SW480 (cell line): ENCODE data around the gene IFIT1B.
A peak's percentile ranks its signal among the peaks of the same experiment; 100 is the strongest.

Experiments
- DNase-seq: peaks from one replicate; pipeline ENCODE4 v3.0.0-alpha.2; 2016; ENCODE audit warnings: low spot score

The IFIT1B gene

DNA sequence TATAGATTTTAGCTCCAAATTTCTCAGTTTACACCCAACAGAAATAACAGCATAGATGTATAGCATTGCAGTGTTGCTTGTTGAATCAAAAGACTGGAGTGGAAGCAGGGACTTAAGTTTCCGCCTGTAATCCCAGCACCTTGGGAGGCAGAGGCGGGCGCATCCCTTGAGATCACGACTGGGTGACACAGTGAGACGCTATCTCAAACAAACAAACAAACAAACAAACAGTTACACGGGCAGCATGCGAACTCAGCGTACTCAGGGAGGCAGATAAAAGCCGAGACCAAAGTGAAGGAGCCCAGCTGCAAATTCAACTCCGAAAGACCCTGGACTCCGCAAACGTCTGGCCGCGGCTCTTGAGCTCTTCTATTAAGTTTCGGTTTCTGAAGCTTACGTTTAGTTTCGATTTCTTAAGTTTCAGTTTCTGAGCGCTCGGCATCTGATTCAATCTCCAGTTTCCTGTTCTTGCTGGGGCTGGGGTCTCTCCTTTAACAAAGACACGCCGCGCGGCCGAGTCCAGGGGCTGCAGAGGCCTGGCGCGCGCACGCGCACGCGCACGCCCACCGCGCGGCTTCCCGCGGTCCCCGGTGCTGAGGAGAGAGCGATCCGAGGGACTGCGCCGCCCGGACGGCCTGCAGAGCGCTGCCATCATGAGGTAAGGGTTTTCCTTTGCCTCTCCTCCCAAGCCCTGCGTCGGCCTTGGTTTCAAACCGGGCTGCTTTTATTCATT, 36.5 kb downstream of the IFIT1B start, which contains the start of gene IFIT5:
Gene IFIT5 (plus strand): TSS at position 423 of the 733 bp plus-strand sequence. CDS start 231 bp downstream, at position 654.
- peak; percentile 64 for DNase-seq

DNA sequence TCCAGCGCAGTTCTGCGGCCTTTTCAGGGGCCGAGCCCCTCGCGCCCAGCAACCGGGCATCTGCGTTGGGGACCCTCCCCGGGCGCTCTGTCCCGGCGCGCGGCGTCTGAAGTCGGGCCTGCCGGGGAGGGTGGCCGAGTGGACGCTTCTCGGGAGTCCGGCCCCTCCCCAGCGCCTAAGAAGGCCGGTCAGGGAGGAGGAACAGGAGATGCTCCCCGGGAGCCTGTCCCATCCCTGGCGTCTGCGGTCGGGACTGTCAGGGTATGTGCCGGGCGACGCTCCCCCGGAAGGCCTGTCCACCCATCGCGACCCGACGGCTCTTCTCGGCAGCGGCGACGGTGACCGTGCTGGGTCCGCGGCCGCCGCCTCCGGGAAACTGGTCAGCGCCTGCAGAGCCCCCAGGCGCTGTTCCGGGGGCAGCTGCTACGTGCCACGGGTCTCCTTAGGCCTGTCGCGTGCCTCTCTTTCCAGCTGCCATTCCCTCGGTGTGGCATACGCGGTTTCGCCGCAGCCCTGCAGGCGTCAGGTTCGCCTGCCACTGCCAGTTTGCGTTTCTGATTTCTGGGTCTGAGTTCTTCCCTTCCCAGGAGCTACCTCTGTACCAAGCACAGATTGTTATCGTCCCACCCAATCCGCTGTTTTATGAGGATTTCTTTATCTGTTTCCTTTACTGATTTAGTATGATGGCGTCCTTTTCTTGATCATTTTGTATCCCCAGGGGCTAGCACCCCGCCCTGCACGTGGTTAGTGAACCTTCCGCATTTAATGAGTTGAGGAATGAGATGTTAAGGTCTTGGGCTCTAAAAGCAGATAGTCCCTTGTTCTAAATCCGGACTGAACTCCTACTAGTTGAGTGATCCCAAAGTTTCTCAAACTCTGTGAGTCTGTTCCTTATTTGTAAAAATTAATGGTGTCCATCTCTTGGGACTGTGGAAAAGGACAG, 37.3 kb downstream of the IFIT1B start:
- peak; percentile 42 for DNase-seq

DNA sequence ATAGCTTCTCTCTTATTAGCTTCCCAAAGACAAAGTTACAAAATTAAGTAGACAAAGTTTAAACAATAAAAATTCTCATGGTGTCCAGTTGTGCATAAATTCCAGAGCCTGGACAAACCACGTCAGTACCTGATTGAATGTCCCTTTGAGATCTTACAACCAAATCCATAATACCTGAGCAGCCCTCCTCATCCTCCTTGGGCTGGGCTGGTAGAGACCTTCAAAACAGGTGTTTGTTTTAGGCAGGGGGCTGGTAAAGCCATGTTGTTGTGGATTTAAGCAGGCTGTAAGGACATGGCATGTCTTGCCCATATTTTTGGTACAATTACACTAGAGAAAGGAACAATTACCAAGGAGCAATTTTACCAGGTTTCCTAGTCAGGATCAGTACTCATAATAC, 38.6 kb downstream of the IFIT1B start:
- DNase-seq: no peak

DNA sequence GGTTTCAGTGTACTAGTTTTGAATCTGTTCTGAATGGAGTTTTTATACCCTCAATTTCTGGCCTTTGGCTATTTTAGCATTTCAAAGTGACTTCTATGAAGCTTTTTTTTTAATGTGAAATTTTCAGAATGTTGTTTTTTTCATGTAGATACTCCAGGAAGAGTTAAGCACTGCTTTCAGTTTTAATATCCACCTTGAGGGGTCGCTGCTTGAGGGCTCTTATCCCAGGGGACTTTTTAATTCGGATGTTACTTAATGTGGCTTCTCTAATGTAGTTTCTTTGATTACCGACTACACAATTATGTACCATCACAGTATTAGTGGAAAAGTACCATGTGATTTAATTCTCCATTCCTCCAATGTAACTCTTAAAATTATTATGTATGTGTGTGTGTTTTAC, 41.7 kb downstream of the IFIT1B start:
- DNase-seq: no peak

DNA sequence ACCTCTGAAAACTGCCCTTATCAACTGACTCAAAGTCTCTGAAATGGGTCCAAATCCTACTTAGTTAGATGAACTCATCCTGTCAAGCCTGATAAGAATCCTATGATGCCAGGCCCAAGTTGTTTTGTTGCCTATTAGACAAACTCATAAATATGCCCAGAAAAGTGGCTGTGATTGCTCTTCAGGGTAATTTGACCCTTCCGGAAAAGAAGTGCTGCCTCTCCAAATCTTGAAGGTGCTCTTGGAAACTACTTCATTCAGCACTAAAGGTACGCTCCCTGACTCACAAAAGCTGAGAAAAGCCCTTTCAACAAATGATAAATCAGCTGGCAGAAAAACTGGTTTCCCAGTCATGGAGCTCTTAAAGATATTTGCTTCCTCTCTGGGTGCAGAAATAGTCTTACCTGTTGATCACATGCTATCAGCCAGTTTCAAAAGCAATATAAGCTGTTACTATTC, 43.2 kb downstream of the IFIT1B start:
- DNase-seq: no peak

DNA sequence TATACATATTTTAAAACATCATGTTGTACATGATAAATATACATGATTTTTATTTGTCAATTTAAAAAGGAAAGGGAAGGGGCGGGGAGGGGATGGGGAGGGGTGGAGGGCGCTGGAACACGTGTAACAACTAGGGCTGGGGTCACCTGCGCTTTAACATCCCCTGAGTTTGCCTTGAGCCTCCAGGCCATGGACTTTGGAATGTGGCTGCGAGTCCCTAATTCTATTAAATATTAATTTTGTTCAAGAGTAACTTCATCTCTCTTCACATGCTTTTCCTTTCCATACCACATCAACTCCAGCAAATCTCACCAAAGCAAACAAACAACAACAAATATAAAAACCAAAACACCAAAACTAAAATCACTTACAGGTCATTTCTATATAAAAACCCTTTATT, 47.1 kb downstream of the IFIT1B start:
- DNase-seq: no peak

DNA sequence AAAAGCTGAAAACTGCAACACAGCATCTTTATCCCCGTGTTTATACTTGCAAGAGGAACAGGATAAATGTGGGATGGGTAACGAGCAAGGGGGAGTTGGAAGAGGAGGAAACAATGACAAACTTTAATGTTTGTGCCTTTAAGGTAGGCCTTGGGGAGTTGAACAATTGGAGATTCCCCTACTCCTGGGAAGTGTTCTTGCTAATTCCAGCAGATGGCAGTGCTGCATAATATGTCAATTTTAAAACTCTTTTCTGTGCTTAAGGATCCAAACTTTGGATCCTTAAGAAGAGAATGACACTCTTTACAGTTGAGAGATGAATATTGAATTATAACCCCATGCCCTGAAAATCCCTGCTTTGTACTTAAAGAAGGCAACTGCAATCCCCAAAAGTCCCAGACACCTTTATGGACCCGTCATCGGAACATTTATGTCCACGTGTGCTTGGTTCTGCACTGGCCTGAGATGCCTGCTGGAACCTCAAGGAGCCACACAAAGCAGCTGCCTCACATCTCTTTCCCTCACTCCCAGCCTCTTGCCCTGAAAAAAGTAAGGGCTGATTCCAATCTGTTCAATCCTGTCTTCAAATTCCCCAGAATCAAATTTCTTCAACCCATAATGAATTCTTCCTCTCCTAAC, 48.5 kb downstream of the IFIT1B start:
- peak; percentile 51 for DNase-seq

DNA sequence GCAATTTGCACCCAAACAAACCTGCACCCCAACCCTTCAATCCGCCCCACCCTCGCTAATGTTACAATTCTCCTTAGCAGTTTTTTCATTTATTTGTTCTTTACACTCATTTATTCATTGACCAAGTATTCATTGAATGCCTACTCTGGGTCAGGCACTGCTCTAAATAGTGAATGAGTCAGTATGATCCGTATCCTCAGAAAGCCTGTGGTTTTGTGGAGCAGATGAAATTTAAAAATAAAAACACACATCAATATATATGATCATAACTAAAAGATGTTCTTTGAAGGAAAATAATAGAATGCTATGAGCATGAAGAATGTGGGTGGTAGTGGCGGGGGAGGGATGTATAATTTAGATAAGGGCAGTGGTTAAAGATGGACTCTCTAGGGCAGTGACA, 49.8 kb downstream of the IFIT1B start:
- no peak for DNase-seq

DNA sequence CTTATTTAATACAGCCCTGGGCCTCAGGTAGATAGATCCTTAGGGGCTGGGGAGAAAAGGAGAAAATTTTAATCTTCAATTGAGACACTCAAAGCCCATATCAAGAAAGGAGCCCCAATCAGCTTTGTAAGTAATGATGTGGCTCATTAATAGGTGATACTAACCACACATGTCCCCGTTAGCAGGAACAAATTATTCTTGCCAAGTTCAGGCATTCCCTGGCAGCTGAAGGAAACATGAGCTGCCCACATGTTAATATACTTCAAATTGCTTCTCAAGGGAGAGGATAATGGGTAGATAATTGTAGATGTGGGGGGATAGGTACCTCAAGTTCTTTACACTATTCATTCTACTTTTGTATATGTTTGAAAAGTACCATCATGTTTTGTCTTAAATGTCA, 51.0 kb downstream of the IFIT1B start:
- DNase-seq: no peak

DNA sequence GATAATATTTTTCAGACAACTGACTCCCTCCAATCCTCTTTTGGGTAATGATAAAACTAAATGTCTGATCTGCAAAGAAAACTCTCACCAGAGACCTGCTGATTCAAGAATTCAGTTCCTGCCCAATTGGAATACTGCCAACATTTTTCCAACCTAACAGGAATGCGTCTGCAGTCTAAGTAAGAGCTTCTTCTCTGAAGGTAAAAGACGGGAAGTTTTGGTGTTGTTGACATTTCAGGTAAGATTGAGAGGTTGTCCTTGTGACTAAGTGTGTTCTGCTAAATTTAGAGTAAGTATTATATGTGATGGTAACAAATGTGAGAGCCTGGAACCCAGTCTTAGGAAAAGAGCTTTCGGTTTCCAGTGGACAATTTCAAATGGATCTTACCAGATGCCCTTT, 54.1 kb downstream of the IFIT1B start:
- no peak for DNase-seq
